Fibroblast of mammary gland (primary cell): ENCODE results near the gene ACSL5.

Experiments used
- DNase-seq: peaks from one replicate; pipeline ENCODE4 v3.0.0-alpha.2; 2010; ENCODE audit warnings: low read depth
- H3K4me3 ChIP-seq: 2 replicates; pipeline ENCODE4 v1.5.1; 2011; ENCODE audit warnings: low read depth, mild to moderate bottlenecking, low read length, moderate library complexity; ENCODE audit not compliant: control insufficient read depth
- CTCF ChIP-seq: conservative IDR thresholded peaks from 2 replicates; pipeline ENCODE4 v1.5.1; 2011; ENCODE audit warnings: low read depth, low read length, inconsistent platforms; ENCODE audit not compliant: control insufficient read depth, insufficient read depth

Gene ACSL5

GRCh38 chr10:112359606-112360307, 14.2 kb upstream of the ACSL5 start:
- H3K4me3 ChIP-seq, result no peak overlapping the region
- DNase-seq, result no peak
- no peak for TF ChIP-seq CTCF

- H3K4me3 ChIP-seq, result no peak overlapping the region
- peak; percentile 70 for DNase-seq
- no peak for TF ChIP-seq CTCF
These were observed 13.3 kb upstream of the ACSL5 start for GRCh38 chr10:112360308-112361270.

GRCh38 chr10:112361951-112362751, 11.8 kb upstream of the ACSL5 start:
- H3K4me3 ChIP-seq, result no peak overlapping the region
- peak; percentile 25 for TF ChIP-seq CTCF
- peak; percentile 80 for DNase-seq

- peak; percentile 70 for DNase-seq
- TF ChIP-seq CTCF, result no peak
- H3K4me3 ChIP-seq, result no peak overlapping the region
These were observed 11.1 kb upstream of the ACSL5 start for GRCh38 chr10:112362833-112363232.

GRCh38 chr10:112363696-112364688, 9.9 kb upstream of the ACSL5 start:
- H3K4me3 ChIP-seq, result no peak overlapping the region
- no peak for DNase-seq
- no peak for TF ChIP-seq CTCF
